ENCODE data around the gene KRTAP4-6. TPM values are rescaled to one million over a fixed set of nuclear protein-coding genes. Genes with fewer than 3 reads are reported as not detected.
"Not testable (repeated sequence)": the region's sequence is repeated elsewhere in the genome, so short reads cannot be mapped to it uniquely, and the experiment has no call there.

The KRTAP4-6 gene
- 10 to 100 TPM in 1 of 4 donors, under 1 TPM in 1, not detected in 2; 0.25 to 54.3 TPM for total RNA-seq

GRCh38 chr17:41140360-41141131 lies at the start of gene KRTAP4-6:
Gene KRTAP4-6, minus strand, starts transcription at chr17:41140544. Its CDS starts 57 bp downstream, at chr17:41140487.
- 77% methylated on average over 6 of the region's 6 CpGs for WGBS, 2 donors
- DNase-seq (ENCODE audit: low spot score in 2 of 2) = no peak
- H3K4me3 ChIP-seq (ENCODE audit: low read depth, poor library complexity, severe bottlenecking) = no peak within 1 kb of the TSS
- intact Hi-C loops (cut with DNase I; ENCODE audit: low total_unique reads) = no loop called here
- TF ChIP-seq CTCF (IDR thresholded peaks at IDR 0.05) = no peak
- TF ChIP-seq POLR2A (IDR thresholded peaks at IDR 0.05) = no peak

DNA sequence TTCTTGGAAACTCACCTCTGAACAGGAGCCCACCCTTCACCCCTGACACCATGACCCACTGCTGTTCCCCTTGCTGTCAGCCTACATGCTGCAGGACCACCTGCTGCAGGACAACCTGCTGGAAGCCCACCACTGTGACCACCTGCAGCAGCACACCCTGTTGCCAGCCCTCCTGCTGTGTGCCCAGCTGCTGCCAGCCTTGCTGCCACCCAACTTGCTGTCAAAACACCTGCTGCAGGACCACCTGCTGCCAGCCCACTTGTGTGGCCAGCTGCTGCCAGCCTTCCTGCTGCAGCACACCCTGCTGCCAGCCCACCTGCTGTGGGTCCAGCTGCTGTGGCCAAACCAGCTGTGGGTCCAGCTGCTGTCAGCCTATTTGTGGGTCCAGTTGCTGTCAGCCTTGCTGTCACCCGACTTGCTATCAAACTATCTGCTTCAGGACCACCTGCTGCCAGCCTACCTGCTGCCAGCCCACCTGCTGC lies 49.5 kb upstream of the KRTAP4-6 start, which contains the start of gene KRTAP9-1:
Gene KRTAP9-1, plus strand, starts transcription at position 51 of the 482 bp plus-strand sequence. Its CDS starts 0 bp downstream, at position 51.
- WGBS, 2 donors = 78 to 86% methylated on average over 1 of the region's 1 CpG
- DNase-seq (ENCODE audit: low spot score in 2 of 2); H3K4me3 ChIP-seq (ENCODE audit: low read depth, poor library complexity, severe bottlenecking); intact Hi-C loops (cut with DNase I; ENCODE audit: low total_unique reads): not testable (repeated sequence)

DNA sequence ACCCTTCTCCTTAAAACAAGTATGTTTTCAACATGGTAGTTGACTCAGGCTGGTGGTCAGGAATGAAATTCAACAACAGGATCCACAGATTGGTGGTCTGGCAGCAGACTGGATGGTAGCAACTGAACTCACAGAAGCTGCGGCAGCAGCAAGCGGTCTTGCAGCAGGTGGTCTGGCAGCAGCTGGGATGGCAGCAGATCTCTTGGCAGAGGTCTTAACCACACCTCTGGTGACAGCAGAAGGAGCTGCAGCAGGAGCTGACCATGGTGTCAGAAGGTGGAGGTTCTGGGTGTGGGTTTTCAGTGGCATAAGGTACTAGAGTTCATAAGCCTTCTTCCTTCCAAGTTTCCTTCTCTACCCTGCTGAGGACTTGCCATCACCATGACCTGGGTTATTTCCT lies 46.5 kb upstream of the KRTAP4-6 start:
- TF ChIP-seq CTCF (IDR thresholded peaks at IDR 0.05) (no peak), POLR2A (IDR thresholded peaks at IDR 0.05) (no peak)
- no peak for DNase-seq (ENCODE audit: low spot score in 2 of 2)
- intact Hi-C loops (cut with DNase I; ENCODE audit: low total_unique reads) = no loop called here
- H3K4me3 ChIP-seq (ENCODE audit: low read depth, poor library complexity, severe bottlenecking) = no peak overlapping the region
- 60 to 80% methylated on average over 2 of the region's 2 CpGs for WGBS, 2 donors

DNA sequence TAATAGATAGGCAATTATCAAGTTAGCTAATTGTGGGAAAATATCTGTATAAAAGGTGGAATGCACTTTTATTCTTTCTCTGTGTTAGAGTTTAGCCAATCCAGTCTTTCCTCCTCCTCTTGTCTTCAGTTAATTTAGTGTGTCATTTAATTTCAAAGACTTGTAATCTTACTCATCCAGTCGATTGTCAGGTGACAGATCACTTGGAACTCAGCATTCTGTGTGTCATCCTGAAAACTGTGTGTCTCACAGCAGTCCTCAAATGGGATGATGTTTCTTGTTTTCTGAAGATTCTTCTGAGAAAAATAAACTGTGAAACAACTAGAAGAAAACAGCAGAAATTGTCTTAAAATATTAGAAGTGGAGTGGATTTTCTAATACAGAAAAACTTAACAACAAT lies 44.7 kb upstream of the KRTAP4-6 start:
- H3K4me3 ChIP-seq (ENCODE audit: low read depth, poor library complexity, severe bottlenecking) = no peak overlapping the region
- intact Hi-C loops (cut with DNase I; ENCODE audit: low total_unique reads) = no loop called here
- 33 to 45% methylated on average over 1 of the region's 1 CpG for WGBS, 2 donors
- TF ChIP-seq POLR2A (IDR thresholded peaks at IDR 0.05) (no peak), CTCF (IDR thresholded peaks at IDR 0.05) (no peak)
- DNase-seq (ENCODE audit: low spot score in 2 of 2) = no peak

- no peak for DNase-seq (ENCODE audit: low spot score in 2 of 2)
- intact Hi-C loops (cut with DNase I; ENCODE audit: low total_unique reads) = no loop called here
- TF ChIP-seq POLR2A (IDR thresholded peaks at IDR 0.05) = no peak
- no peak for TF ChIP-seq CTCF (IDR thresholded peaks at IDR 0.05)
- WGBS, 2 donors = 69 to 75% methylated on average over 9 of the region's 9 CpGs
- no peak within 1 kb of the TSS for H3K4me3 ChIP-seq (ENCODE audit: low read depth, poor library complexity, severe bottlenecking)
Observed at GRCh38 chr17:41184480-41184961, 44.2 kb upstream of the KRTAP4-6 start, which contains the start of gene KRTAP4-1. Gene KRTAP4-1, minus strand, starts transcription at chr17:41184911. Its CDS starts 57 bp downstream, at chr17:41184854.

DNA sequence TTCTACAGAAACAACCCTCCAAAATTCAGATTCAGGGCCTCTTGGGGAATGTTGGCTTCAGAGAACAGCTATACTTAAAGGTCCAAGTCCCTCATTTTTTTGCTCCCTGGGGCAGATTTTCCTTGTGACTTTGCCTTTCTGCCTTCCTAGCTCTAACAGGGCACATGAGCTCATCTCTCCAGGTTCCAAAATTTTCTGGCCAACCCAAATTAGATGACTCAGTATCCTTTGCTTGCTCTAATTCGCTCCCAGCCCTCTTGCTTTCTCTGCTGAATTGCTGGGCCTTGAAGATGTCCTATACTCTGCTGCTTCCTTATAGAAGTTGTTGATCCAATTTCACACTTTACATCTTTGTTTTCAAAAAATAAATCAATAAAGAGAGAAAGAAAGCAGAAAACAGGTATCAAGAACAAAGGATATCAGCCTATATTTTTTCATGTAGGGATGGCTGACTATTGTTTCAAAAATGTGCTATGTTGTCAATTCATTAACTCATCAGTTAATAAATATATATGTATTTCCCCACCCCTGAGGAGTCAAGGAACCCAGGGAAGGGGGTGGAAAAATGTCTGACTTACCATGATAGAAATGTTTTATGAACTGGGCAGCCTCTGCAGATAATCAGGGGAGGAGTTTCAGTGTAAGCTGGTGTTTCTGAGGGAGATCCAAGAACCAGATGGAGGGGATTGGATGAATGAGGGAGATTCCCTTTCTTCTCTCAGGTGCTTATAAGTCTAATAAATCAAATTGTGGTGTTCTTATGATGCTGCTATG lies 38.7 kb upstream of the KRTAP4-6 start:
- TF ChIP-seq POLR2A (IDR thresholded peaks at IDR 0.05) (no peak), CTCF (IDR thresholded peaks at IDR 0.05) (no peak)
- no peak overlapping the region for H3K4me3 ChIP-seq (ENCODE audit: low read depth, poor library complexity, severe bottlenecking)
- intact Hi-C loops (cut with DNase I; ENCODE audit: low total_unique reads) = no loop called here
- 43% methylated on average over 1 of the region's 1 CpG for WGBS, 2 donors
- no peak for DNase-seq (ENCODE audit: low spot score in 2 of 2)

All from lower leg skin (tissue), 4 donors.